Mononuclear cell (primary cell): ENCODE measurements around the gene CPSF2. TPM values are rescaled to one million over a fixed set of nuclear protein-coding genes. Genes with fewer than 3 reads are reported as not detected.
"Not testable (repeated sequence)": the region's sequence is repeated elsewhere in the genome, so short reads cannot be mapped to it uniquely, and the experiment has no call there.

Source experiments
- H3K27me3 ChIP-seq: 2 replicates; pipeline ENCODE4 v1.6.0; 2011; ENCODE audit warnings: low read length, control low read depth; ENCODE audit not compliant: insufficient read depth
- H3K4me1 ChIP-seq: 2 replicates; pipeline ENCODE4 v1.5.1; 2011; ENCODE audit warnings: mild to moderate bottlenecking, low read length, control low read depth; ENCODE audit not compliant: insufficient read depth
- H3K4me3 ChIP-seq: 2 replicates; pipeline ENCODE4 v1.5.1; 2011; ENCODE audit warnings: mild to moderate bottlenecking, low read length, moderate library complexity
- H3K9me3 ChIP-seq: 2 replicates; pipeline ENCODE4 v1.5.1; 2011; ENCODE audit warnings: low read depth, mild to moderate bottlenecking, control low read depth, low read length
- total RNA-seq: library from RNA; depleted of rRNA; stranded (reverse); fragments of >200 nt; gene quantifications from one replicate; pipeline ENCODE4 v1.2.3, GENCODE V29; 2012

Gene CPSF2
- total RNA-seq, 1 donor, result 13.9 TPM

DNA sequence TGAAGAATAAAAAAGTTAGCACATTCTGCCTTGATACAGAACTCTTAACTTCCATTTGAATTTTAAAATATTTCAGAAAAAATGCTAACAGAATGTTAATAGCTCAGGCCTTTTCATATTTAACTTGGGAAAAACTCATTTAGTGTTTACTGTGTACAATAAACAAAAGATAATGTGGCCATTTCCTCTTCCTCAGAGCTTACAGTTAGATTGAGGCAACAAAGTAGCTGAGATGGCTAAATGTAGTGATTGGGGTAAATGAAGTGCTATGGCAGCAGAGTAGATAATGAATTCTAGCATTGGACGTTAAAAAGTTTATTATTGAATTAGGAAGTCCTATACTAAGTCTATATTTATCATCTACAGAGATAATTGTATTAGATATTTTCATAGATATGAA, 12.7 kb downstream of the CPSF2 start:
- H3K4me1 ChIP-seq, result no peaks in the 10 kb centered on the region
- H3K27me3 ChIP-seq, result no peaks in the 10 kb centered on the region
- no peaks in the 10 kb centered on the region for H3K9me3 ChIP-seq
- no peak overlapping the region for H3K4me3 ChIP-seq

DNA sequence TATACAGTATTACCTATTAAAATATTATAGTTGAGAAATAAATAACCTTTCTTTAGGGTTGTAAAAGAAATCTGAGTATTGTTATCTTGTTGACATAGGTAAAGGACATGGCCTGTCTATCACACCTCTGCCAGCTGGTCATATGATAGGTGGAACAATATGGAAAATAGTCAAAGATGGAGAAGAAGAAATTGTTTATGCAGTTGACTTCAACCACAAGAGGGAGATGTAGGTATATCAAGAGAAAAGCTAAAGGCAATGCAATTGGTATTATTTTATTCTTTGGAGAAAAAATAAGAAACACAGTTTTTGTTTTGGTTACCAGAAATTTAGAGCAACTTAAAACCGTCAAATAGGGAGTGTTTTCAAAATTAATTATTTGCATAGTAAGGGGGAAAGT, 13.5 kb downstream of the CPSF2 start:
- no peak overlapping the region for H3K4me3 ChIP-seq
- no peaks in the 10 kb centered on the region for H3K27me3 ChIP-seq
- no peaks in the 10 kb centered on the region for H3K4me1 ChIP-seq
- H3K9me3 ChIP-seq, result no peaks in the 10 kb centered on the region

DNA sequence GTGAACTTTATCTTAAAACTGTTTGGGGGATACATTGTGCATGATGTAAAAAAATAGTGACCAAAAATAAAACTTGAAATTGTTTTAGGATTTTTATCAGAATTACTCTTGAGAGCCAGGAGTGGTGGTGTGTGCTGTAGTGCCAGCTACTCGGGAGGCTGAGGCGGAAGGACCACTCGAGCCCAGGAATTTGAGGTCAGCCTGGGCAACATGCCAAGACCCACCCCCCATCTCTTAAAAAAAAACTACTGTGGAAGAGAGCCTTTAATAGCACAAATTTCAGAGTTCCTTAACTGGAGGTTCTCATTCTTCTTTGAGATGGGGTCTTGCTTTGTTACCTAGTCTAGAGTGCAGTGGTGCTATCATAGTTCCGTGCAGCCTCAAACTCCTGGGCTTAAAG, 21.5 kb downstream of the CPSF2 start:
- H3K9me3 ChIP-seq, result no peaks in the 10 kb centered on the region
- no peaks in the 10 kb centered on the region for H3K4me1 ChIP-seq
- no peak overlapping the region for H3K4me3 ChIP-seq
- H3K27me3 ChIP-seq, result no peaks in the 10 kb centered on the region

DNA sequence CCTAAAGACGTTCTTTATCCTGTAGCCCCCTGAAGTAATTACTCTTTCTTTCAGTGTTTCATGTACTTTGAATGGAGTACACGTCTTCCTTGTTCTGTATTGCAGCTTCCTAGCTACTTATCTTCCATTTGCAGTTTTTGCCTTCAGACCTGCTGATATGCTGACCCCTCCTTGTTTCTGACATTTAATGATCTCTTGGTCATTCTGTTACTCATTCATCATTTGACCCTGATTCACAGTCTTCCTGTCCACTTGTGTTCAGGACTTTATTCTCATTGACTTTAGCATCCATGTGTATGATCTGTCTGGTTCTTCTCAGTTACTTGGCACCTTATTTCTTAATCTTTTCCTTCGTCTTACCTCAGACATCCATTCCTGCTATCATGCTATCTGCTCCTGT, 22.2 kb downstream of the CPSF2 start:
- Histone ChIP-seq H3K9me3 (no peaks in the 10 kb centered on the region), H3K4me3 (no peak overlapping the region), H3K4me1 (no peaks in the 10 kb centered on the region), H3K27me3 (no peaks in the 10 kb centered on the region)

DNA sequence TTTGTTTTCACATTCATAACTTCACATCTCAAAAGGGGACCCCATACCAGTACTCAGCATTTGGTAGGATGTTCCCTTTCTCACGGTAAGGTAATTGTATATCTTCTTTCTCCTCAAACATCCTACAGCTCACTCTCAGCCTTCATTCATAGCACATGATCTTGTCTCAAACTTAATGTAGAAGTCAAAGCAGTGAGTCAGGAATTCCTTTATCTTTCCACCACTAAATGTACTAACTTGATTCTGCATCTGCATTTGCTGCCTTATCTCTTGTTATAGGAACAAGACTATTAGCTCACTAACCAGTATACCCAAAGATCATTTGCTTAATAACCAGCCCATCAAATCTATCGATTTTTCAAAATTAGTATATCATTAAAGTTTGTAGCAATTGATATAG, 22.9 kb downstream of the CPSF2 start:
- H3K9me3 ChIP-seq, result no peaks in the 10 kb centered on the region
- H3K4me3 ChIP-seq, result no peak overlapping the region
- no peaks in the 10 kb centered on the region for H3K27me3 ChIP-seq
- H3K4me1 ChIP-seq, result no peaks in the 10 kb centered on the region

DNA sequence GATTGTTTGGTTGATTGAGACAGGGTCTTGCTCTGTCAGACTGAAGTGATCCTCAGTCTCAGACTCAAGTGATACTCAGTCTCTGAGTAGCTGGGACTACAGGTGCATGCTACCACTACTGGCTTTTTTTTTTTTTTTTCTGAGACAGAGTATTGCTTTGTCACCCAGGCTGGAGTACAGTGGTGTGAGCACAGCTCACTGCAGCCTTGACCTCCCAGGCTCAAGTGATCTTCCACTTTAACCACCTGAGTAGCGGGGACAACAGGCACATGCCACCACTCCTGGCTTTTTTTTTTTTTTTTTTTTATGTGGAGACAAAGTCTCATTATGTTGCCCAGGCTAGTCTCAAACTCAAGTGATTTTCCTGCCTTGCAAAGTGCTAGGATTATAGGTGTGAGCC, 31.8 kb downstream of the CPSF2 start:
- Histone ChIP-seq H3K9me3 (no peaks in the 10 kb centered on the region), H3K27me3 (no peaks in the 10 kb centered on the region)

DNA sequence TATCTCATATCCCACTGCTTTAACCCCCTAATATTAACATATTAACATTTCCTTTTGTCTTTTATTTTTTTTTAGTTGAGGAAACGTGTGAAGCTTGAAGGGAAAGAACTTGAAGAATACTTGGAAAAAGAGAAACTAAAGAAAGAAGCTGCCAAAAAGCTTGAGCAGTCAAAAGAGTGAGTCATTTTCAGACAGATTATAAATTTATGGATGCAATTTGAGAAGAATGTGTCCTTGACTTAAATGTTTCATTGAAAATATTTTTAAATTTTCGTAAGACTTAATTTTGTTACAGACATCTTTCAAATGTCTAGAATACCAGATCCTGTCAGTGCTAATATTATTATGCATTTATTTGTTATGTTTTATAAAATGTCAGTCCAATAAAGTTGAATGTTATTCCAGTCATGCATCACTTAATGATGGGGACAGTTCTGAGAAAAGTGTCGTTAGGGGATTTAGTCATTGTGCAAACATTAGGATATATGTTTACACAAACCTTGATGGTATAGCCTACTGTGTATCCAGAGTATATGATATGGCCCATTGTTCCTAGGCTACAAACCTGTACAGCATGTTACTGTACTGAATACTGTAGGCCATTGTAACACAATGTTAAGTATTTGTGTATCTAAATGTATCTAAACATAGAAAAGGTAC, 32.6 kb downstream of the CPSF2 start:
- Histone ChIP-seq H3K4me1 (no peaks in the 10 kb centered on the region), H3K4me3 (no peak overlapping the region), H3K9me3 (no peaks in the 10 kb centered on the region), H3K27me3 (no peaks in the 10 kb centered on the region)

More for the DNA sequence above, 31.8 kb downstream of the CPSF2 start:
- Histone ChIP-seq H3K4me3 (no peak overlapping the region), H3K4me1 (no peaks in the 10 kb centered on the region)

DNA sequence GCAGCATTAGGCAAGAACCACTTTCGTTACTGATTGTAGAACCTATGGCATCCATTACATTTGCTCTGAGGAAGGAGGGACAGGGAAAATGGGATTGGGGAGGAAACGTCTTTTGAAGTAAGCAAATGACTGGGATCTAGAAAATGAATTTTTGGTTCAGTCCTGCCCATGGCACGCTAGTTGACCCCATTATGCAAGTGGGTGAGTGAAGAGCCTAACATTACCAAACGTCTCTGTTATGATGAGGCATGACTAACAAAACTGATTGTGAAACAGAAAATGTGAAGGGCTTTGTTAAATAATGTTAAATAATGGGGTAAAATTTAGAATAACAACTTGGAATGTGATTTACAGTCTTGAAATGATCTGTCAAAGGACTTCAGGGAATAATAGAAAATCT, 38.9 kb downstream of the CPSF2 start:
- Histone ChIP-seq H3K4me3 (no peak overlapping the region), H3K4me1 (peaks cover 4% of the 10 kb centered on the region), H3K27me3 (no peaks in the 10 kb centered on the region), H3K9me3 (peaks cover 6% of the 10 kb centered on the region)

DNA sequence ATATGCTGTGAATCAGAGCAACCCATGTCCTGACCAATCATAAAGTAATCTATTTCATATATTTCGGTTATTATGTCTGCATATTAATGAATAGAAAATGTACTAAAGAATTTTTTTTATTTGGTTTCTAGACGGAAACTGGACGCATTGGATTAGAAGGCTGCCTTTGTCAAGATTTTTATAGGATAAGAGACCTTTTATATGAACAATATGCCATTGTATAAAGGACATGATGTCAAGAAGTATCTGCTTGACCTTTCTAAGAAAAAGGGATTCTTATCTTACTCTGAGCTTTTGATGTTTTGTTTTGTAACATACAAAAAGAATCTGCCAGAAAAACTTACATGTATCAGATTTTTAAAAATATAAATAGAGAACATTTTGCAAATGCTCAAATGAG, 39.8 kb downstream of the CPSF2 start:
- Histone ChIP-seq H3K9me3 (peaks cover 6% of the 10 kb centered on the region), H3K27me3 (no peaks in the 10 kb centered on the region), H3K4me3 (no peak overlapping the region), H3K4me1 (peaks cover 6% of the 10 kb centered on the region)

DNA sequence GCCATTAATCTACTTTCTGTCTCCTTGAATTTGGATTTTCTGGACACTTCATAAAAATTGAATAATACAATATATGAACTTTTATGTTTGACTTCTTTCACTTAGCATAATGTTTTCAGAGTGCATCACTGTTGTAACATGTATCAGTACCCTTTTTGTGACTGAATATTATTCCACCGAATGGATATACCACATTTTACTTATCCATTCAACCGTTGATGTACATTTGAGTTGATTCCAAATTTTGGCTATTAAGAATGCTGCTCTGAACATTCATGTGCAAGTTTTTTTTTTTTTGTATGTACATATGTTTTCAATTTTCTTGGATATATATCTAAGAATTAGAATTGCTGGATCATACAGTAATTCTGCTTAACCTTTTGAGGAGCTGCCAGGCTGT, 43.2 kb downstream of the CPSF2 start:
- H3K4me3 ChIP-seq, result no peak overlapping the region

DNA sequence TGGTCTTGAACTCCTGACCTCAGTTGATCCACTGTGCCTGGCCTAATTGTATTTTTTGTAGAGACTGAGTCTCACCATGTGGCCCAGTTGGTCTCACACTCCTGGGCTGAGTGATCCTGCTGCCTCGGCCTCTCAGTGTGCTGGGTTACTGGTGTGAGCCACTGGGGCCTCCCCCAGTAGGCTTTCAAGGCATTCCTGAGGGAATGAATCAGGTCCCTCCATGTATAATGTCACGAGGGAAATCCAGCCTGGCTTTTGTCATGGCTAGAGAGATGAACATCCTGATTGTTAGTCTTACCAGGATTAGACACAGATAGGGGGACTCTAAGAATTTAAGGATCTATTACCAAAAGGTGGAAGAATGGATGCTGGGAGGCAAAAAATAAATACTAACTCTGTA, 51.9 kb downstream of the CPSF2 start:
- Histone ChIP-seq H3K27me3 (no peaks in the 10 kb centered on the region), H3K4me3 (no peak overlapping the region), H3K9me3 (no peaks in the 10 kb centered on the region), H3K4me1 (no peaks in the 10 kb centered on the region)

More for the DNA sequence above, 43.2 kb downstream of the CPSF2 start:
- peaks cover 12% of the 10 kb centered on the region for H3K4me1 ChIP-seq
- H3K27me3 ChIP-seq, result no peaks in the 10 kb centered on the region
- peaks cover 6% of the 10 kb centered on the region for H3K9me3 ChIP-seq

DNA sequence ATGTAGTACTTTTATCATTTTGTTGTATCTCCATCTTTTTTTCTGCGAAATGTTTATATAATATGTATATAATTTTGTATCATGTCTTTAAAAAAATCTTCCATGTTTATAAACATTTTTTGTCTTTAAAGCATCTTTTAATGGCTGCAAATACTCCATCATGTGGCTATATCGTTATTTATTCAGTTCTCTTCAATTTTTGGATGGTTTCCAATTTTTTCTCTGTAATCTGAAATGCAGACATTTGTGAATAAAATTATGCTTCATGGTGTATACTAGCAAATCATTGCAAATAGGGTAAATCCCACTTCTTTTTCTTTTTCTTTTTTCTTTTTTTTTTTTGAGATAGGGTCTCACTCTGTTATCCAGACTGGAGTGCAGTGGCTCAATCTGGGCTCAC, 54.0 kb downstream of the CPSF2 start:
- no peak overlapping the region for H3K4me3 ChIP-seq
- peaks cover 4% of the 10 kb centered on the region for H3K9me3 ChIP-seq
- no peaks in the 10 kb centered on the region for H3K4me1 ChIP-seq
- H3K27me3 ChIP-seq, result no peaks in the 10 kb centered on the region

DNA sequence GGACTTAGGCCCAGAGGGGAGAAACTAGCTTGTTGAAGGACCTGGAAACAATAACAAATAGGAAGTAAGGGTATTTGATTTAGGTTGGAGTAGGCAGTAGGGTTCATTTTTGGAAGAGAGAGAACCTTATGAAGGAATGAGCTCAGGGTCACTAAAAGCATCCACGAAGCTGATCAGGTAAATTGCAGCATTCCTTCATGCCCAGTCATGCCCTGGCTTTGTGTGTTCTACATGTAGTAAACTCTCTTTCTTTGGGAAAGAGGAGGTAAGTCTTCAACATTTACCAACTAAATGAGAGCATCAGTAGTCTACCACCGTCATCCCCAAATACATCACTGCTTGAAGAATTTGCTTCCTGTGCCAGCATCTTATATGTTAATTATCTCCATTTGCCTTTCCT, 54.7 kb downstream of the CPSF2 start:
- Histone ChIP-seq H3K4me3 (no peak overlapping the region), H3K4me1 (no peaks in the 10 kb centered on the region), H3K9me3 (peaks cover 4% of the 10 kb centered on the region), H3K27me3 (no peaks in the 10 kb centered on the region)

DNA sequence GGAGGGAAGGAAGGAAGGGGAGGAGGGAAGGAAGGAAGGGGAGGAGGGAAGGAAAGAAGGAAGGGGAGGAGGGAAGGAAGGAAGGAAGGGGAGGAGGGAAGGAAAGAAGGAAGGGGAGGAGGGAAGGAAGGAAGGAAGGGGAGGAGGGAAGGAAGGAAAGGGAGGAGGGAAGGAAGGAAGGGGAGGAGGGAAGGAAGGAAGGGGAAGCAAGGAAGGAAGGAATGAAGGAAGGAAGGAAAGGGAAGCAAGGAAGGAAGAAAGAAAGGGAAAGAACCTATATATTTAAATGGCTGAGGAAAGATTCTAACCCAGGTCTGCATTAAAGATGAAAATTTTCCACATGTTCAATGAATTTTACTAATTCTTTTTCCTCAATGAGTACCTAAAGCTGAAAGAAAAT, 57.4 kb downstream of the CPSF2 start:
- H3K27me3 ChIP-seq, H3K9me3 ChIP-seq, H3K4me1 ChIP-seq, H3K4me3 ChIP-seq: not testable (repeated sequence)

DNA sequence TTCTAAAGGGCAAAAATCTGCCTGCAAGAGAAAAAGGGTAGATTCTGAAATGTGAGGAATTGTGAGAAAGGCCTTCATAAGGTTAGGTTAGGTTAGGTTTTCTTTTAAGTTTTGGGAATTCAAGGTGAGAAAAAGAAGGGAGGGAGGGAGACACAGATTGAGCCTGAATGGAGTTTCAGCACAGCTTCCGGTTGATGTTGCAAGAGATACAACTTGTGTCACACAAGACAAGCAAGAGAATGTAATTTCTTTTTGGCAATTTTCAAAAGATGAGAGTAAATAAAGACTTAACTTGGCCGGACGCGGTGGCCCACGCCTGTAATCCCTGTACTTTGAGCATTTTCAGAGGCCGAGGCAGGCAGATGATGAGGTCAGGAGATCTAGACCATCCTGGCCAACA, 63.8 kb downstream of the CPSF2 start:
- Histone ChIP-seq H3K4me3 (no peak overlapping the region), H3K27me3 (no peaks in the 10 kb centered on the region), H3K9me3 (no peaks in the 10 kb centered on the region), H3K4me1 (no peaks in the 10 kb centered on the region)

DNA sequence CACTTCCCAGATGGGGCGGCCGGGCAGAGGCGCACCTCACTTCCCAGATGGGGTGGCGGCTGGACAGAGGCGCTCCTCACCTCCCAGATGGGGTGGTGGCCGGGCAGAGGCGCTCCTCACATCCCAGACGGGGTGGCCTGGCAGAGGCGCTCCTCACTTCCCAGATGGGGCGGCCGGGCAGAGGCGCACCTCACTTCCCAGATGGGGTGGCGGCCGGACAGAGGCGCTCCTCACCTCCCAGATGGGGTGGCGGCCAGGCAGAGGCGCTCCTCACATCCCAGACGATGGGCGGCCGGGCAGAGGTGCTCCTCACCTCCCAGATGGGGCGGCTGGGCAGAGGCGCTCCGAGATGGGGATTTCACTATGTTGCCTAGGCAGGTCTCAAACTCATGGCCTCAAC, 65.8 kb downstream of the CPSF2 start:
- not testable (repeated sequence) for H3K4me3 ChIP-seq, H3K4me1 ChIP-seq, H3K9me3 ChIP-seq, H3K27me3 ChIP-seq
